Keratinocyte (primary cell): Measurements from ENCODE around the gene ANKRD42.

Source experiments
- CTCF ChIP-seq, 3 experiments: IDR thresholded peaks in 1 of 3; conservative IDR thresholded peaks in 1 of 3; optimal IDR thresholded peaks in 1 of 3; 2 replicates in 2 of 3; 3 replicates in 1 of 3; pipeline versions ENCODE3 to v1.5.1; 2011; ENCODE audit warnings: low read length in 3 of 3, mild to moderate bottlenecking in 3 of 3, moderate library complexity in 2 of 3, control low read depth in 1 of 3, inconsistent platforms in 1 of 3; ENCODE audit not compliant: insufficient read depth in 2 of 3; ENCODE audit errors: extremely low read depth in 1 of 3
- EZH2 ChIP-seq: IDR thresholded peaks from one replicate; pipeline ENCODE4 v1.6.1; 2012; ENCODE audit warnings: inconsistent platforms, mild to moderate bottlenecking, low read length, moderate library complexity

GRCh38 chr11:83193315-83194280 is at the start of gene ANKRD42:
- no peak for TF ChIP-seq CTCF (optimal IDR thresholded peaks at IDR 0.05 in 1 of 3, IDR thresholded peaks at IDR 0.05 in 1 of 3, conservative IDR thresholded peaks at IDR 0.05 in 1 of 3; ENCODE audit: extremely low read depth in 1 of 3, insufficient read depth in 2 of 3, low read length in 3 of 3)
- TF ChIP-seq EZH2, result no peak
